Mesendoderm (in vitro differentiated cells): ENCODE results near the gene S1PR4.
A peak's percentile ranks its signal among the peaks of the same experiment; 100 is the strongest.
"Not testable (repeated sequence)": the region's sequence is repeated elsewhere in the genome, so short reads cannot be mapped to it uniquely, and the experiment has no call there.

Experiments used
- DNase-seq: peaks from one replicate; pipeline ENCODE4 v3.0.0; 2013
- H2AK5ac ChIP-seq: 2 replicates; pipeline ENCODE4 v1.6.1; 2013; ENCODE audit warnings: low read length, inconsistent platforms
- H2BK120ac ChIP-seq: 2 replicates; pipeline ENCODE4 v1.6.1; 2013; ENCODE audit warnings: low read depth, mild to moderate bottlenecking, low read length, moderate library complexity, mixed read lengths
- H2BK15ac ChIP-seq: replicated peaks from 2 replicates; pipeline ENCODE4 v1.6.1; 2013; ENCODE audit warnings: low read depth, mild to moderate bottlenecking, moderate library complexity
- H2BK5ac ChIP-seq: 2 replicates; pipeline ENCODE4 v1.6.1; 2013; ENCODE audit warnings: low read length, inconsistent platforms
- H3K18ac ChIP-seq: 2 replicates; pipeline ENCODE4 v1.6.1; 2013; ENCODE audit warnings: mild to moderate bottlenecking, low read length, mixed read lengths
- H3K23ac ChIP-seq: one replicate; pipeline ENCODE4 v1.6.1; 2013; ENCODE audit warnings: low read length
- H3K27ac ChIP-seq: 2 replicates; pipeline ENCODE4 v1.5.1; 2013; ENCODE audit warnings: low read depth, mild to moderate bottlenecking, inconsistent platforms, low read length, moderate library complexity
- H3K27me3 ChIP-seq: 2 replicates; pipeline ENCODE4 v1.6.1; 2013; ENCODE audit warnings: low read length, control low read depth, mild to moderate bottlenecking, inconsistent platforms; ENCODE audit not compliant: insufficient read depth, poor library complexity
- H3K36me3 ChIP-seq: 2 replicates; pipeline ENCODE4 v1.6.1; 2013; ENCODE audit warnings: low read length, inconsistent platforms; ENCODE audit not compliant: control insufficient read depth, insufficient read depth
- H3K4ac ChIP-seq: one replicate; pipeline ENCODE4 v1.6.1; 2013; ENCODE audit warnings: low read depth, mild to moderate bottlenecking, low read length, moderate library complexity
- H3K4me1 ChIP-seq: 2 replicates; pipeline ENCODE4 v1.6.1; 2013; ENCODE audit warnings: low read depth, low read length, inconsistent platforms; ENCODE audit not compliant: control insufficient read depth
- H3K4me2 ChIP-seq: 2 replicates; pipeline ENCODE4 v1.6.1; 2013; ENCODE audit warnings: low read length
- H3K4me3 ChIP-seq: 2 replicates; pipeline ENCODE4 v1.5.1; 2013; ENCODE audit warnings: mild to moderate bottlenecking, low read length
- H3K56ac ChIP-seq: one replicate; pipeline ENCODE4 v1.6.1; 2013; ENCODE audit warnings: low read length
- H3K79me1 ChIP-seq: 2 replicates; pipeline ENCODE4 v1.6.1; 2013; ENCODE audit warnings: low read length, inconsistent platforms
- H3K79me2 ChIP-seq: 2 replicates; pipeline ENCODE4 v1.6.1; 2013; ENCODE audit warnings: mild to moderate bottlenecking, low read length; ENCODE audit not compliant: control insufficient read depth, insufficient read depth
- H3K9ac ChIP-seq: 2 replicates; pipeline ENCODE4 v1.6.1; 2013; ENCODE audit warnings: low read length, inconsistent platforms
- H4K5ac ChIP-seq: one replicate; pipeline ENCODE4 v1.6.1; 2013; ENCODE audit warnings: low read length
- H4K8ac ChIP-seq: one replicate; pipeline ENCODE4 v1.6.1; 2013; ENCODE audit warnings: low read depth, mild to moderate bottlenecking, control low read depth, low read length, moderate library complexity
- WGBS: extraction: QIAGEN DNeasy Blood & Tissue Kit; methylation state at CpG from one replicate; pipeline ENCODE4 v1.1.7; 2013; ENCODE audit warnings: low lambda C conversion rate, missing lambda C conversion rate; ENCODE audit not compliant: insufficient coverage; ENCODE audit errors: extremely low coverage; 5-methylcytosine and 5-hydroxymethylcytosine counted together

Gene S1PR4

GRCh38 chr19:3213159-3213558 is 34.6 kb downstream of the S1PR4 start:
- no peak overlapping the region for H4K5ac ChIP-seq

GRCh38 chr19:3216874-3217273 is 38.3 kb downstream of the S1PR4 start:
- Histone ChIP-seq H3K4ac (no peak overlapping the region), H2BK5ac (no peak overlapping the region), H3K23ac (no peak overlapping the region), H3K9ac (no peak overlapping the region), H2BK15ac (no peak overlapping the region), H3K36me3 (no peaks in the 10 kb centered on the region), H3K18ac (no peak overlapping the region), H2AK5ac (no peak overlapping the region), H2BK120ac (no peak overlapping the region), H3K4me2 (no peak overlapping the region), H3K56ac (no peak overlapping the region), H3K4me1 (no peaks in the 10 kb centered on the region), H3K27ac (no peak overlapping the region), H3K79me1 (no peaks in the 10 kb centered on the region), H3K79me2 (no peaks in the 10 kb centered on the region), H4K8ac (no peak overlapping the region), H3K4me3 (no peak overlapping the region), H3K27me3 (no peaks in the 10 kb centered on the region), H4K5ac (no peak overlapping the region)
- DNase-seq, result no peak
- no CpG with 5 or more reads among the region's 5 CpGs for WGBS

More at GRCh38 chr19:3213159-3213558, 34.6 kb downstream of the S1PR4 start:
- no peak overlapping the region for H2BK5ac ChIP-seq
- no peak overlapping the region for H3K18ac ChIP-seq
- H3K9ac ChIP-seq, result no peak overlapping the region
- no peaks in the 10 kb centered on the region for H3K79me2 ChIP-seq
- no peak for DNase-seq
- H3K4me2 ChIP-seq, result no peak overlapping the region
- H4K8ac ChIP-seq, result no peak overlapping the region
- no peaks in the 10 kb centered on the region for H3K4me1 ChIP-seq
- H3K36me3 ChIP-seq, result no peaks in the 10 kb centered on the region
- H3K27ac ChIP-seq, result no peak overlapping the region
- no peak overlapping the region for H3K56ac ChIP-seq
- no peak overlapping the region for H2BK120ac ChIP-seq
- H3K27me3 ChIP-seq, result no peaks in the 10 kb centered on the region
- no CpG with 5 or more reads among the region's 7 CpGs for WGBS
- H3K79me1 ChIP-seq, result no peaks in the 10 kb centered on the region
- H3K4me3 ChIP-seq, result no peak overlapping the region
- H2AK5ac ChIP-seq, result no peak overlapping the region
- no peak overlapping the region for H2BK15ac ChIP-seq
- H3K23ac ChIP-seq, result no peak overlapping the region
- no peak overlapping the region for H3K4ac ChIP-seq

- Histone ChIP-seq H4K5ac (no peak overlapping the region), H2BK15ac (no peak overlapping the region)
- no peak for DNase-seq
Observed at GRCh38 chr19:3220576-3220975, 42.0 kb downstream of the S1PR4 start.

GRCh38 chr19:3221576-3221975 is 43.0 kb downstream of the S1PR4 start:
- not testable (repeated sequence) for H3K23ac ChIP-seq, H2BK15ac ChIP-seq, H3K4me1 ChIP-seq, H3K36me3 ChIP-seq, H3K4ac ChIP-seq, DNase-seq, H4K8ac ChIP-seq, H3K4me2 ChIP-seq, H3K79me1 ChIP-seq, H2AK5ac ChIP-seq, H2BK5ac ChIP-seq, H3K27me3 ChIP-seq, H3K18ac ChIP-seq, H4K5ac ChIP-seq, H3K27ac ChIP-seq, H2BK120ac ChIP-seq, H3K79me2 ChIP-seq, H3K4me3 ChIP-seq, H3K9ac ChIP-seq, H3K56ac ChIP-seq
- WGBS, result no CpG with 5 or more reads among the region's 5 CpGs

More at GRCh38 chr19:3220576-3220975, 42.0 kb downstream of the S1PR4 start:
- no peak overlapping the region for H2BK120ac ChIP-seq
- H3K27ac ChIP-seq, result no peak overlapping the region
- H3K4me2 ChIP-seq, result no peak overlapping the region
- no peaks in the 10 kb centered on the region for H3K79me1 ChIP-seq
- no peak overlapping the region for H3K9ac ChIP-seq
- no peak overlapping the region for H4K8ac ChIP-seq
- no peak overlapping the region for H3K23ac ChIP-seq
- whole genome bisulfite sequencing, result no CpG with 5 or more reads among the region's 12 CpGs
- no peak overlapping the region for H3K18ac ChIP-seq
- no peak overlapping the region for H2AK5ac ChIP-seq
- no peaks in the 10 kb centered on the region for H3K4me1 ChIP-seq
- no peak overlapping the region for H3K4ac ChIP-seq
- H2BK5ac ChIP-seq, result no peak overlapping the region
- no peak overlapping the region for H3K56ac ChIP-seq
- H3K79me2 ChIP-seq, result no peaks in the 10 kb centered on the region
- no peak overlapping the region for H3K4me3 ChIP-seq
- no peaks in the 10 kb centered on the region for H3K27me3 ChIP-seq
- no peaks in the 10 kb centered on the region for H3K36me3 ChIP-seq

GRCh38 chr19:3222709-3223108 is 44.1 kb downstream of the S1PR4 start:
- WGBS, result 100% methylated on average over 1 of the region's 5 CpGs
- Histone ChIP-seq H3K4ac (no peak overlapping the region), H3K18ac (no peak overlapping the region), H3K4me3 (no peak overlapping the region), H3K79me2 (no peaks in the 10 kb centered on the region), H2BK5ac (no peak overlapping the region), H3K27me3 (peaks cover 2% of the 10 kb centered on the region), H3K4me1 (no peaks in the 10 kb centered on the region), H3K27ac (no peak overlapping the region), H3K23ac (no peak overlapping the region), H3K36me3 (no peaks in the 10 kb centered on the region), H3K9ac (no peak overlapping the region), H3K79me1 (no peaks in the 10 kb centered on the region), H4K5ac (no peak overlapping the region), H4K8ac (no peak overlapping the region), H3K56ac (no peak overlapping the region), H2BK120ac (no peak overlapping the region), H2AK5ac (no peak overlapping the region), H2BK15ac (no peak overlapping the region), H3K4me2 (no peak overlapping the region)
- no peak for DNase-seq

GRCh38 chr19:3224346-3225168 is 46.0 kb downstream of the S1PR4 start, which contains the start of gene CELF5:
Gene CELF5 (plus strand): TSS chr19:3224661. CDS start chr19:3224740, 79 bp downstream.
- Histone ChIP-seq H3K9ac (no peak within 1 kb of the TSS), H2AK5ac (no peak within 1 kb of the TSS), H3K56ac (peak within 1 kb of the TSS; percentile 44), H3K79me1 (no peaks in the 10 kb centered on the region), H2BK5ac (no peak within 1 kb of the TSS), H3K27me3 (peaks cover 2% of the 10 kb centered on the region), H4K8ac (no peak within 1 kb of the TSS), H3K4me2 (peak within 1 kb of the TSS; percentile 3), H2BK15ac (no peak within 1 kb of the TSS), H3K4me1 (no peaks in the 10 kb centered on the region), H3K36me3 (no peaks in the 10 kb centered on the region), H3K4me3 (no peak within 1 kb of the TSS), H3K4ac (no peak within 1 kb of the TSS), H3K27ac (no peak within 1 kb of the TSS), H3K79me2 (no peaks in the 10 kb centered on the region), H3K18ac (no peak within 1 kb of the TSS), H2BK120ac (no peak within 1 kb of the TSS), H4K5ac (no peak within 1 kb of the TSS), H3K23ac (no peak within 1 kb of the TSS)
- WGBS, result no CpG with 5 or more reads among the region's 94 CpGs
- peak; percentile 44 for DNase-seq
